HG02759 (cell line): ENCODE measurements around the gene MRPL57.
"Not testable (repeated sequence)": the region's sequence is repeated elsewhere in the genome, so short reads cannot be mapped to it uniquely, and the experiment has no call there.

Source experiments
- ATAC-seq: cut with Tn5 transposase; IDR thresholded peaks from one replicate; pipeline ENCODE4 v1.9.1; 2021; ENCODE audit warnings: mild to moderate bottlenecking, moderate library complexity; ENCODE audit not compliant: unreplicated experiment

MRPL57 gene

GRCh38 chr13:21176215-21176981 lies at the start of gene MRPL57, which contains the start of gene SKA3:
Gene MRPL57, plus strand, starts transcription at chr13:21176658. Its CDS starts 259 bp downstream, at chr13:21176917.
Gene SKA3, minus strand, starts transcription at chr13:21176552. Its CDS starts 75 bp downstream, at chr13:21176477.
- ATAC-seq = peak; percentile 93

DNA sequence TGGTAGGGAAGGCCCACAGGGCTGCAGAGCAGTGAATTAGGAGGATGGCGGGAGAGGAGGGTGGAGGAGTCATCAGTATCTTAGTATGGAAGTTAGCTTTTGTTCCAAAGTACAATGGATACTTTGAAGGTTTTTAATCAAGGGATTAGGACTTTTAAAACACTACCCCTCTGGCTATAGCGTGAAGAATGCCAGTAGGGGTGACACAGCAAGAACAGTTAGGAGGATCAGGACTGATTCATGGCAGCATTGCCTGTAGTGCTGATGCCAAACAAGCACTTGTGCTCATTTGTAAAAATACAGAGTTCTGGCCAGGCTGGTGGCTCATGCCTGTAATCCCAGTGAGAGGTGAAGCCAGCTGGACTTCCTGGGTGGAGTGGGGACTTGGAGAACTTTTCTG lies 46.3 kb upstream of the MRPL57 start:
- no peak for ATAC-seq

DNA sequence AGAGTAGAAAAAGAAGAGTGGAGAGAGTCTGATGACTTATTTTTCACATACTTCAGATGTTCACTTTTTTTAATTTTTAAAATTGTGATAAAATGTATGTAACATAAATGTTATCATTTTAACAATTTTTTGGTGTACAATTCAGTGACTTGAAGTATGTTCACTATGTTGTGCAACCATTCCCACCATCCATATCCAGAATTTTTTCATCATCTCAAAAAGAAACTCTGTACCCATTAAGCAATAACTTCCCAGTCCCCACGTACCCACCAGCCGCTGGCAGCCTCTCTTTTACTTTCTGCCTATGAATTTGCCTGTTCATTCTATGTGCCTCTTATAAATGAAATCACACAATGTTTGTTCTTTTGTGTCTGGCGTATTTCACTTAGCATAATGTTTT lies 43.4 kb upstream of the MRPL57 start:
- ATAC-seq = no peak

GRCh38 chr13:21134475-21134874 lies 42.0 kb upstream of the MRPL57 start:
- no peak for ATAC-seq

DNA sequence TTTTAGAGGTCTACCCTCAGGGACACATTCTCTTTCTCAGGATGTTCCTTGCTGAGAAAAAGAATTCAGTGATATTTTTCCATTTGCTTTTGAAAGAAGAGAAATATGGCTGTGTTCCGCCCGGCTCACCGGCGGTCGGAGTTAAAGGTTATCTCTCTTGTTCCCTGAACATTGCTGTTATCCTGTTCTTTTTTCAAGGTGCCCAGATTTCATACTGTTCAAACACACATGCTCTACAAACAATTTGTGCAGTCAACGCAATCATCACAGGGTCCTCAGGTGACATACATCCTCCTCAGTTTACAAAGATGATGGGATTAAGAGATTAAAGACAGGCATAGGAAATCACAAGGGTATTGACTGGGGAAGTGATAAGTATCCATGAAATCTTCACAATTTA lies 40.6 kb upstream of the MRPL57 start:
- not testable (repeated sequence) for ATAC-seq

- ATAC-seq = no peak
These were observed 38.8 kb upstream of the MRPL57 start for GRCh38 chr13:21137696-21138095.

- ATAC-seq = no peak
These were observed 37.9 kb upstream of the MRPL57 start for GRCh38 chr13:21138561-21138960.

DNA sequence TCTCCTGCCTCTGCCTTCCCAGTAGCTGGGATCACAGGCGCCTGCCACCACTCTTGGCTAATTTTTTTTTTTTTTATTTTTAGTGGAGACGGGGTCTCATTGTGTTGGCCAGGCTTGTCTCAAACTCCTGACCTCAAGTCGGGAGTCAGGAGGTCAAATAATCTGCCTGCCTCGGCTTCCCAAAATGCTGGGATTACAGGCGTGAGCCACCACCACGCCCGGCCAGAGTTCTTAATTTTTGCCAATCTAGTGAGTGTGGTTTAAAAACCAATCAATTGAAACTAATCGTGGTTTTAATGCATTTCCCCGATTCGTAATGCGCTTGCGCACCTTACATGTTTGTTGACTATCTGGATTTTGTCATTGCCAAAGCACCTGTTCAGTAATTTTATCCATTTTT lies 37.1 kb upstream of the MRPL57 start:
- ATAC-seq = no peak

- ATAC-seq = no peak
These were observed 33.7 kb upstream of the MRPL57 start for GRCh38 chr13:21142766-21143165.

GRCh38 chr13:21147827-21148226 lies 28.6 kb upstream of the MRPL57 start:
- no peak for ATAC-seq

- ATAC-seq = no peak
These were observed 27.8 kb upstream of the MRPL57 start for GRCh38 chr13:21148557-21149258.

- no peak for ATAC-seq
These were observed 26.9 kb upstream of the MRPL57 start for GRCh38 chr13:21149568-21149967.

- no peak for ATAC-seq
These were observed 26.4 kb upstream of the MRPL57 start for GRCh38 chr13:21150013-21150412.

DNA sequence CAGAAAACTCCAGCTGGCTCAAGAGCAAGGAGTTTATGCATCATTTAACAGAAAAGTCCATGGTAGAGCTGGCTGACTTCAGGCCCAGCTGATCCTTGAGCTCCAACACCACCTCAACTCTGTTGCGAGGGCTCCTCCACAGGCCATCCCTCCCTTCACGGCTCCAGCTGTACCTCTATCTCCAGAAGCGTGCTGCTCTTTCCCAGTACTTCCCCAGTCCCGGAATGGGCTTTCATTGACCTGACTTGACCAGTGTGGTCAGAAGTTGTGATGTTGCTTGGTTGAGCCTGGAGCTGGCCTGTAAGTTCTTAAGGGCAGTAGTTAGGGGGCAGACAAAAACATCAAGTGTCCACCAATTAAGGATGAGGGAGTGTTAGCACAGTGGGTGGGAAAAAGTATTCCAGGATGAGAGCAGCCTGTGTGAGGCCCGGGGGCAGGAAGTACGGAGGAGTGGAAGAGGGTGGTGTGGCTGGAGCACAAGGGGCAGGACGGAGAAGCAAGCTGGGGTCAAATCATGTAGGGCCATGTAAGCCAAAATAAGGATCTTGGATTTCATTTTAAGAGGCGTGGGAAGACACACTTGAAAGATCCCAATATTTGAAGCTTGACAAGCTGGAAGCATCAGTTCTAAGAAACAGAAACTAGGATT lies 24.1 kb upstream of the MRPL57 start:
- ATAC-seq = no peak

- no peak for ATAC-seq
These were observed 11.8 kb upstream of the MRPL57 start for GRCh38 chr13:21164631-21165030.

GRCh38 chr13:21165606-21166005 lies 10.9 kb upstream of the MRPL57 start:
- ATAC-seq = not testable (repeated sequence)

DNA sequence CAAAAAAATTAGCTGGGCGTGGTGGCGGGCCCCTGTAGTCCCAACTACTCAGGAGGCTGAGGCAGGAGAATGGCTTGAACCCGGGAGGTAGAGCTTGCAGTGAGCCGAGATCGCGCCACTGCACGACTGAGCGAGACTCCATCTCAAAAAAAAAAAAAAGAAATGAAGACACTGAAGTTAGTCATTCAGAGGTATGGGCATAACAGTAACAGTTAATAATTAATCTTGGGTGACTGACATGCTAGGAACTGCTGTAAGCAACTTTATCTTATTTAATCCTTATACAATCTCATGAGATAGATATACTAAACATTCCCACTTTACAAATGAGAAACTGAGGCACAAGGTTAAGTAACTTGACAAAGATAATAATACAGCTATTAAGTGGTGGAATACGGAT lies 5.0 kb upstream of the MRPL57 start:
- ATAC-seq = no peak

- ATAC-seq = not testable (repeated sequence)
These were observed 2.7 kb upstream of the MRPL57 start for GRCh38 chr13:21173767-21174166.

GRCh38 chr13:21175656-21176214 lies 723 bp upstream of the MRPL57 start:
- ATAC-seq = no peak

DNA sequence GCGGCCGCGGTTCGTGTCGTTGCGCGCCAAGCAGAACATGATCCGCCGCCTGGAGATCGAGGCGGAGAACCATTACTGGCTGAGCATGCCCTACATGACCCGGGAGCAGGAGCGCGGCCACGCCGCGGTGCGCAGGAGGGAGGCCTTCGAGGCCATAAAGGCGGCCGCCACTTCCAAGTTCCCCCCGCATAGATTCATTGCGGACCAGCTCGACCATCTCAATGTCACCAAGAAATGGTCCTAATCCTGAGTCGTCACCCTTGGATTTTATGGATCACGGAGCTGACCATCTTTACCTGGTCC lies 475 bp downstream of the MRPL57 start:
- peak; percentile 34 for ATAC-seq

DNA sequence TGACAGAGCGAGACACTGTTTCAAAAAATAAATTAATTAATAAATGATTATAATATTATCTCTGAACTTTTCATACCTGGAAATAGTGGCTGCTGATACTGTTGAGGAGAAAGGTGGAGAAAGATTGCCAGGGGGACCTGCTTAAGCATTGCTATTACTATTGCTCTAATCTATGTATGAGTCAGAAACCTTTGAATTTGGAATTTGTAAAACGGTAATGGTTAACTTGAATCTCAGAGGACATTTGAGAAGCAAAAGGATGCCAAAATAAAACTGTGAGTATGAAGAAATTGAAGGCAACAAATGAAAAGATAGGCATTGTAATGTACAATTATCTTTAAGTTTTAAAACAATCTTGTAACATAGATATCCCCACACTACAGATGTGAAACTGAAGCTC lies 5.2 kb downstream of the MRPL57 start:
- ATAC-seq = no peak

GRCh38 chr13:21186410-21186809 lies 10.0 kb downstream of the MRPL57 start:
- not testable (repeated sequence) for ATAC-seq
